Activated CD4-positive, alpha-beta memory T cell treated with anti-CD3 and anti-CD28 coated beads for 36 hours (primary cell): ENCODE measurements around the gene PIKFYVE. TPM values are rescaled to one million over a fixed set of nuclear protein-coding genes. Genes with fewer than 3 reads are reported as not detected.
A peak's percentile ranks its signal among the peaks of the same experiment; 100 is the strongest.
"Not testable (repeated sequence)": the region's sequence is repeated elsewhere in the genome, so short reads cannot be mapped to it uniquely, and the experiment has no call there.

Experiments used
- CTCF ChIA-PET: fragments of 350-600 bp; sonication (Branson Sonifier 250); formaldehyde crosslinking; loops from one replicate; lab custom pipeline; 2021; ENCODE audit warnings: antibody characterized with exemption, inconsistent platforms; lab: Charles Lee
- POLR2A ChIA-PET: fragments of 350-600 bp; sonication (Branson Sonifier 250); formaldehyde crosslinking; loops from one replicate; lab custom pipeline; 2021; ENCODE audit warnings: antibody characterized with exemption; lab: Charles Lee
- DNase-seq: peaks from one replicate; pipeline ENCODE4 v3.0.0-alpha.2; 2020
- H3K27ac Mint-ChIP-seq: one replicate; pipeline ENCODE4 v1.8.0; 2021; ENCODE audit warnings: mixed read lengths
- H3K27me3 Mint-ChIP-seq: one replicate; pipeline ENCODE4 v1.8.0; 2021; ENCODE audit warnings: mixed read lengths
- H3K36me3 Mint-ChIP-seq: one replicate; pipeline ENCODE4 v1.8.0; 2021; ENCODE audit warnings: mixed read lengths
- H3K4me1 Mint-ChIP-seq: one replicate; pipeline ENCODE4 v1.8.0; 2021; ENCODE audit warnings: low read depth, mixed read lengths
- H3K4me3 Mint-ChIP-seq: one replicate; pipeline ENCODE4 v1.8.0; 2021; ENCODE audit warnings: mild to moderate bottlenecking, mixed read lengths
- H3K9me3 Mint-ChIP-seq: one replicate; pipeline ENCODE4 v1.8.0; 2021; ENCODE audit warnings: mixed read lengths
- intact Hi-C: fragments of 100-400 bp; cut with micrococcal nuclease; formaldehyde crosslinking; loops from one replicate; pipeline ENCODE4 v1.15.1; 2023
- total RNA-seq, 2 experiments: library from RNA; stranded (reverse); gene quantifications; one replicate each; pipeline ENCODE4 v1.2.3, GENCODE V29; 2021

PIKFYVE gene, protein sequence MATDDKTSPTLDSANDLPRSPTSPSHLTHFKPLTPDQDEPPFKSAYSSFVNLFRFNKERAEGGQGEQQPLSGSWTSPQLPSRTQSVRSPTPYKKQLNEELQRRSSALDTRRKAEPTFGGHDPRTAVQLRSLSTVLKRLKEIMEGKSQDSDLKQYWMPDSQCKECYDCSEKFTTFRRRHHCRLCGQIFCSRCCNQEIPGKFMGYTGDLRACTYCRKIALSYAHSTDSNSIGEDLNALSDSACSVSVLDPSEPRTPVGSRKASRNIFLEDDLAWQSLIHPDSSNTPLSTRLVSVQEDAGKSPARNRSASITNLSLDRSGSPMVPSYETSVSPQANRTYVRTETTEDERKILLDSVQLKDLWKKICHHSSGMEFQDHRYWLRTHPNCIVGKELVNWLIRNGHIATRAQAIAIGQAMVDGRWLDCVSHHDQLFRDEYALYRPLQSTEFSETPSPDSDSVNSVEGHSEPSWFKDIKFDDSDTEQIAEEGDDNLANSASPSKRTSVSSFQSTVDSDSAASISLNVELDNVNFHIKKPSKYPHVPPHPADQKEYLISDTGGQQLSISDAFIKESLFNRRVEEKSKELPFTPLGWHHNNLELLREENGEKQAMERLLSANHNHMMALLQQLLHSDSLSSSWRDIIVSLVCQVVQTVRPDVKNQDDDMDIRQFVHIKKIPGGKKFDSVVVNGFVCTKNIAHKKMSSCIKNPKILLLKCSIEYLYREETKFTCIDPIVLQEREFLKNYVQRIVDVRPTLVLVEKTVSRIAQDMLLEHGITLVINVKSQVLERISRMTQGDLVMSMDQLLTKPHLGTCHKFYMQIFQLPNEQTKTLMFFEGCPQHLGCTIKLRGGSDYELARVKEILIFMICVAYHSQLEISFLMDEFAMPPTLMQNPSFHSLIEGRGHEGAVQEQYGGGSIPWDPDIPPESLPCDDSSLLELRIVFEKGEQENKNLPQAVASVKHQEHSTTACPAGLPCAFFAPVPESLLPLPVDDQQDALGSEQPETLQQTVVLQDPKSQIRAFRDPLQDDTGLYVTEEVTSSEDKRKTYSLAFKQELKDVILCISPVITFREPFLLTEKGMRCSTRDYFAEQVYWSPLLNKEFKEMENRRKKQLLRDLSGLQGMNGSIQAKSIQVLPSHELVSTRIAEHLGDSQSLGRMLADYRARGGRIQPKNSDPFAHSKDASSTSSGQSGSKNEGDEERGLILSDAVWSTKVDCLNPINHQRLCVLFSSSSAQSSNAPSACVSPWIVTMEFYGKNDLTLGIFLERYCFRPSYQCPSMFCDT (N-terminal part only)
- 10 to 100 TPM; 22.4 to 23.7 TPM for total RNA-seq

DNA sequence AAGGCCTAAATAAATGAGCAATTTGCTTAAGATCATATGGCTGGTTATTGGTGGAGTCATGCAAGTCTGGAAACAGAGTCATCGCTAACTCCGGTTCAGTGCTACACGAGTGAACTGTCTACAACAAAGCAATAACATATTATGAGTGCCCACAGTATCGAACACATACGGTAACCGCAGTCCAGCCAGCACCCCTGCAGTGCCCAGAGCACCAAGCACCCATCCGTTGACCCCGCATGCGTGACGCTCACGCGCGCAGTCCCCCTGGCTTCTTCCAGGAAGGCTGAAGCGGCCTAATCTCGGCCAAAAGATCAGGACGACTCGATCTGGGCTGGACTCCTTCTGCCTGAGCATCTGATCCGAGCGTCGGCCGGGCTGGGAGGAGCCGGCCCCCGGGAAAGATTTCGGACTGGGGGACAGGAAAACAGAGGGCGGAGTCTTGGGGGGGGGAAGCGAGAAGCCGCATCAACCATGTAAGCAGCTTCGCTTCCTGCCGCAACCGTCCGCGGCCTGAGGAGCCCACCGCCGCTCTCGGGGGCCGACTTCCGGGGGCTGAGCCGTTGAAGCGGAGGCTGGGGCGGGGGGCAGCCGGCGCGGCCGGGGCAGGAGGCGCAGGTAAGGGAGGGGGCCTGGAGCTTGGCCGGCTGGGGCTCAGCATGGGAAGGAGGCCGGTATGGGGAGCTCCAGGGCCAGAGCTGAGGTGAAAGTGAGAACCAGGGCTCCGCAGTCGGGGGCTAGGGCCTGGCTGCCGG is at the start of gene PIKFYVE:
TSS of gene PIKFYVE (plus strand) at position 455 of the 752 bp plus-strand sequence. CDS start 5,265 bp downstream, outside the sequence.
- POLR2A ChIA-PET, result interaction anchor here (2.7 kb wide), 1 partner anchor 12 kb away, joined by 14 read pairs; the partner anchor contains the start of gene IDH1
- CTCF ChIA-PET, result interaction anchor here (1.5 to 8.7 kb wide), 3 partner anchors 11 to 45 kb away, joined by 3 to 99 read pairs (median 6); partner anchors contain the start of gene IDH1
- Mint-ChIP-seq H3K36me3 (peaks cover 10% of the 10 kb centered on the region), H3K27ac (peak within 1 kb of the TSS; percentile 98), H3K4me1 (peaks cover 32% of the 10 kb centered on the region), H3K9me3 (no peaks in the 10 kb centered on the region), H3K27me3 (no peaks in the 10 kb centered on the region), H3K4me3 (peak within 1 kb of the TSS; percentile 89)
- intact Hi-C loops, result loop anchor here (1.0 to 10.0 kb wide), 11 partner anchors 11 to 1906 kb away; partner anchors contain the start of genes CCNYL1, CREB1, FASTKD2 and IDH1
- peak; percentile 95 for DNase-seq

GRCh38 chr2:208221873-208222272 is 44.2 kb upstream of the PIKFYVE start:
- POLR2A ChIA-PET, DNase-seq, H3K27ac Mint-ChIP-seq, H3K27me3 Mint-ChIP-seq, H3K36me3 Mint-ChIP-seq, H3K9me3 Mint-ChIP-seq, H3K4me1 Mint-ChIP-seq, CTCF ChIA-PET, H3K4me3 Mint-ChIP-seq, intact Hi-C loops: not testable (repeated sequence)

- H3K9me3 Mint-ChIP-seq, result no peaks in the 10 kb centered on the region
- ChIA-PET CTCF (no interaction called here), POLR2A (no interaction called here)
- peaks cover 4% of the 10 kb centered on the region for H3K27me3 Mint-ChIP-seq
- no peak for DNase-seq
- H3K4me3 Mint-ChIP-seq, result no peak overlapping the region
- H3K36me3 Mint-ChIP-seq, result no peaks in the 10 kb centered on the region
- no peaks in the 10 kb centered on the region for H3K4me1 Mint-ChIP-seq
- H3K27ac Mint-ChIP-seq, result no peak overlapping the region
- intact Hi-C loops, result no loop called here
These were observed 43.7 kb upstream of the PIKFYVE start for GRCh38 chr2:208222351-208222750.

GRCh38 chr2:208224802-208225201 is 41.3 kb upstream of the PIKFYVE start:
- H3K36me3 Mint-ChIP-seq, result no peaks in the 10 kb centered on the region
- H3K4me3 Mint-ChIP-seq, result no peak overlapping the region
- peaks cover 4% of the 10 kb centered on the region for H3K27me3 Mint-ChIP-seq
- POLR2A ChIA-PET, result no interaction called here
- no peaks in the 10 kb centered on the region for H3K4me1 Mint-ChIP-seq
- H3K27ac Mint-ChIP-seq, result no peak overlapping the region
- H3K9me3 Mint-ChIP-seq, result no peaks in the 10 kb centered on the region
- intact Hi-C loops, result no loop called here
- CTCF ChIA-PET, result no interaction called here
- DNase-seq, result no peak

GRCh38 chr2:208227581-208228232 is 38.3 kb upstream of the PIKFYVE start:
- Mint-ChIP-seq H3K9me3 (peaks cover 15% of the 10 kb centered on the region), H3K27me3 (peaks cover 2% of the 10 kb centered on the region), H3K4me1 (no peaks in the 10 kb centered on the region), H3K4me3 (no peak overlapping the region), H3K36me3 (no peaks in the 10 kb centered on the region), H3K27ac (no peak overlapping the region)
- ChIA-PET CTCF (no interaction called here), POLR2A (no interaction called here)
- no peak for DNase-seq
- intact Hi-C loops, result no loop called here

DNA sequence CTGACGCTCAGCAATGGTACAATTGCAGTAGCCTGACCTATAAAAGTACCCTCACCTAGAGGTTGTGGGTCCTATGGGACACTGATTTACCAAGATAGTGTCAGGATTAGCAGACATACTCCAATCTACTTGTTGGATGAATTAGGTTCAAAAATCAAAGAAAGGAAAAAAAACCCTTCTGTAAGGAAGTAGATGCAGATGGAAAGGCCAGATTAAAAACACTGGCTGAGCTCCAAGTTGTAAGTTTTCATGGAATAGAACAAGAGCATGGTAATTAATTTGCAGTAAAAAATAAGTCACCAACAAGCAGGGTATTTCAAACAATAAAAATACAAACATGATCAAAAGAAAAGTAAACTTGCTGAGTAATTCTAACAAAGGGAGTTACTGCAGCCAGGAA is 37.6 kb upstream of the PIKFYVE start:
- no peak overlapping the region for H3K4me3 Mint-ChIP-seq
- ChIA-PET POLR2A (no interaction called here), CTCF (no interaction called here)
- H3K27me3 Mint-ChIP-seq, result peaks cover 2% of the 10 kb centered on the region
- peaks cover 15% of the 10 kb centered on the region for H3K9me3 Mint-ChIP-seq
- H3K4me1 Mint-ChIP-seq, result no peaks in the 10 kb centered on the region
- no peaks in the 10 kb centered on the region for H3K36me3 Mint-ChIP-seq
- no peak overlapping the region for H3K27ac Mint-ChIP-seq
- intact Hi-C loops, result no loop called here
- no peak for DNase-seq

- DNase-seq, result no peak
- Mint-ChIP-seq H3K9me3 (peaks cover 15% of the 10 kb centered on the region), H3K4me3 (no peak overlapping the region), H3K27ac (no peak overlapping the region), H3K27me3 (no peaks in the 10 kb centered on the region), H3K4me1 (no peaks in the 10 kb centered on the region), H3K36me3 (peaks cover 29% of the 10 kb centered on the region)
- ChIA-PET CTCF (interaction anchor here (1.6 kb wide), 1 partner anchor 59 kb away, joined by 4 read pairs; no protein-coding TSS in a partner anchor), POLR2A (no interaction called here)
- intact Hi-C loops, result no loop called here
These were observed 31.3 kb upstream of the PIKFYVE start for GRCh38 chr2:208234786-208235185.

DNA sequence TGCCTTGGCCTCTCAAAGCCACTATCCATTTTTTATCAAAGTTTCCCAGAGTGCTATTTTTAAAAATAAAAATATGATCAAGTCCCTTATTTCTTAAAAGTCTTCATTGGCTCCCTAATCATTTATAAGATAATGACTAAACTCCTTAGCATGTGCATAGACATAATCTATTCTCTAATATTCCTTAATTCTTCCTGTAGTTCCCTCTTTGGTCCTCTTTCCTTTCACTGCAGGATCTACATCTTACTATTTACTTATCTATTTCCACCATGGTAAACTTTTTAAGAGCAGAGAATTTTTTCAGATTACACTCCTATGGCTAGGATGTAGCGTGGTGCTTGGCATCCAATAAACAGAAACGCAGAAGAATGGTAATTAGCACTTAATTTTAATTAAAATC is 30.2 kb upstream of the PIKFYVE start:
- POLR2A ChIA-PET, result no interaction called here

DNA sequence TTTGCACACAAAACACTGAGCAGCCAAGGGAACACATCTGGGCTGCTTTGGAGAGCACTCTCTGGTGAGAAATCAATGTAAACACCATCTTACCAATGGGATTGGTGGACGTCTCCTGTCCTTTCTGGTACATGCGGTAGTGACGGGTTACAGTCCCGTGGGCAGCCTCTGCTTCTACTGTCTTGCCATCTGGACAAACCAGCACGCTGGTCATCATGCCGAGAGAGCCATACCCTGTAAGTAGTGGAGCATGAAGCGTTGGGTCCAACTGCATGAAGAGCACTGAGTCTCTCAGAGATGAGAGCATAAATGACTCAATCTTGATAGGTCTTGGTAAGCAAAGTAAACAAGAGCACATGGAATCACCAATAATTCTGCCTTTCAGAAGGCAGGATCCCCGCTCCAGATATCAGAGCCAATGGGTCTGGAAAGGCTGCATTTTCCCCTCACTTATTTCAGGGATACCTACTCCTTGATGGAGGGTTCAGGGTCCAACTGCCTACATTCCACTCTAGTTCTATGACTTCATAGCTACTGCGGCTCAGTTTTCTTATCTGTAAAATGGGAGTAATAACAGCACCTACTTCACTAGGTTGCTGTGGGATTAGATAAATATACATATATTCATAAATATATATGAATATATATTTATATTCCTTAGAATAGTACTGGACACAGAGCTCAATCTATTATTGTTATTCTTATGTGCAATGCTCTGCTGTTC is 26.1 kb upstream of the PIKFYVE start:
- intact Hi-C loops, result no loop called here
- H3K9me3 Mint-ChIP-seq, result no peaks in the 10 kb centered on the region
- H3K4me1 Mint-ChIP-seq, result no peaks in the 10 kb centered on the region
- CTCF ChIA-PET, result interaction anchor here (0.6 to 1.1 kb wide), 2 partner anchors 14 to 64 kb away, joined by 3 to 4 read pairs; no protein-coding TSS in a partner anchor
- DNase-seq, result no peak
- H3K4me3 Mint-ChIP-seq, result no peak overlapping the region
- H3K36me3 Mint-ChIP-seq, result peaks cover 34% of the 10 kb centered on the region
- POLR2A ChIA-PET, result interaction anchor here (0.5 kb wide), 1 partner anchor 9 kb away, joined by 3 read pairs; no protein-coding TSS in a partner anchor
- no peaks in the 10 kb centered on the region for H3K27me3 Mint-ChIP-seq
- no peak overlapping the region for H3K27ac Mint-ChIP-seq

More for the DNA sequence above, 30.2 kb upstream of the PIKFYVE start:
- Mint-ChIP-seq H3K27me3 (no peaks in the 10 kb centered on the region), H3K4me3 (no peak overlapping the region), H3K4me1 (no peaks in the 10 kb centered on the region), H3K27ac (no peak overlapping the region), H3K36me3 (peaks cover 32% of the 10 kb centered on the region), H3K9me3 (peaks cover 14% of the 10 kb centered on the region)
- intact Hi-C loops, result no loop called here
- DNase-seq, result no peak
- CTCF ChIA-PET, result no interaction called here

GRCh38 chr2:208240619-208241209 is 25.3 kb upstream of the PIKFYVE start:
- no peaks in the 10 kb centered on the region for H3K4me1 Mint-ChIP-seq
- no peak overlapping the region for H3K27ac Mint-ChIP-seq
- no peak for DNase-seq
- ChIA-PET CTCF (interaction anchor here (1.1 kb wide), 1 partner anchor 13 kb away, joined by 4 read pairs; no protein-coding TSS in a partner anchor), POLR2A (no interaction called here)
- no peaks in the 10 kb centered on the region for H3K27me3 Mint-ChIP-seq
- intact Hi-C loops, result no loop called here
- H3K4me3 Mint-ChIP-seq, result no peak overlapping the region
- H3K36me3 Mint-ChIP-seq, result peaks cover 28% of the 10 kb centered on the region
- H3K9me3 Mint-ChIP-seq, result no peaks in the 10 kb centered on the region
